ENCODE data around the gene CPNE9.
"Not testable (repeated sequence)": the region's sequence is repeated elsewhere in the genome, so short reads cannot be mapped to it uniquely, and the experiment has no call there.

CPNE9 gene

DNA sequence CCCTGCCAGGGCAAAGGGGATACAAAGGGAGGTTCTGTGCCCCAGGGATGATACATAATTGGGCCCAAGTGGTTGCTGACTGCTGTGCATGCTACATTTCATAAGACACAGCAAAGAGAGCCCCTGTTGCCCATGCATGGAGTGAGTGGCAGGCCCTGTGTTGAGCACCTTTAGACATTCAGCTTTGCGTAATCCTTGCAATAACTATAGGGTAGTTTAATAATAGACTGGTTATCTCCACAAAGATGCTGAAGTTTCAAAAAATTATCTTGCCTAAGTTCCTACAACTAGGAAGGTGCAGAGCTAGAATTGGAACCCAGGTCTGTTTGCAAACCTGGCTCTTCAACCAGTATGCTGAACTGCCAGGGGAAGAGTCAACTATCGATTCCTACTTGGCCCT, 44.4 kb downstream of the CPNE9 start:
- DNase-seq (ENCODE audit: low spot score) = no peak

DNA sequence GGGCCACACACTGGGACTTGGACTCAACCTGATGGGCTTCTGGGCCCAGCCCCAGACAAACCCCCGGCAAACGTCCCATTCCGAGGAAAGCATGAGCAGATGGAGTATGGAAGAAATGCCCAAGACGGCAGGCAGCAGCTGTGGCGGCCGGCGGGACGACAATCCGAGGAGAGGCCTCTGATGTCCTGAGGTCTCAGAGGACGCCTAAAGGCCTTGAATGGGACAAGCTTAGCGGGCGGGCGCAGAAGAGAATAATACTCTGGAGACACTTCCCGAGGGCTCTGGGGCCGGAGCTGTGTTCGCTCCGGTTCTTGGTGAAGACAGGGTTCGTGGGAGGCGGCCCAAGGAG, 45.6 kb downstream of the CPNE9 start:
- no peak for DNase-seq (ENCODE audit: low spot score)

- DNase-seq (ENCODE audit: low spot score) = peak; percentile 99
These were observed 46.3 kb downstream of the CPNE9 start, which contains the start of gene OGG1 for GRCh38 chr3:9749645-9750555. Gene OGG1 (plus strand): TSS chr3:9749952. CDS start chr3:9750287, 335 bp downstream.

DNA sequence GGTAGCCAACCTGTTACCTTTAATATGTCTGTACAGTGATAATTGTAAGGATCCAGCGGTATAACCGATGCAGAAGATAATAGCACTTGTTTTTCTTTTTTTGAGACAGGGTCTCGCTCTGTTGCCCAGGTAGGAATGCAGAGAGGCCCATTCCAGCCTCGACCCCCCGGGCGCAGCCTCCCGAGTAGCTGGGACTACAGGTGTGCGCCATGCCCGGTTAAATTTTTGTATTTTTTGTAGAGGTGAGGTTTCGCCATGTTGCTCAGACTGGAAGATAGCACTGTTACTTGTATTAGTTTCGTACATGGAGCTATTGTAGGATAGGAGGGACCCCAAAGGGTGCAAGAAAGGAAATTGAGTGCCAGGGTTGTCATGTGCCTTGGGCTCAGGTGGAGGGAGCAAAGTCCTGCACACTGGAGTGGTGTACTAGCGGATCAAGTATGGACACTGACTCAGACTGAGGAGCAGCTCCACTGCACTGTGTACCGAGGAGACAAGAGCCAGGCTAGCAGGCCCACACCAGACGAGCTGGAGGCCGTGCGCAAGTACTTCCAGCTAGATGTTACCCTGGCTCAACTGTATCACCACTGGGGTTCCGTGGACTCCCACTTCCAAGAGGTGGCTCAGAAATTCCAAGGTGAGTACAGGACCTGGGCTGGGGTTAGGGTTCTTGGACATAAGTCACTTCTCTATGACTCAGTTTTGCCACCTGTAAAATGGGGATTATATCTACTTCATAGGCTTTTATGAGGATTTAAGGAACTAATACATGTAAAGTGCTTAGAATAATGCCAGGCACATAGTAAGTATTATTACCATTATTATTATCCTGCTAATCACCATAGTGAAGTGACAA, 47.2 kb downstream of the CPNE9 start:
- DNase-seq (ENCODE audit: low spot score) = peak; percentile 73

- no peak for DNase-seq (ENCODE audit: low spot score)
These were observed 51.0 kb downstream of the CPNE9 start for GRCh38 chr3:9754678-9755077.

DNA sequence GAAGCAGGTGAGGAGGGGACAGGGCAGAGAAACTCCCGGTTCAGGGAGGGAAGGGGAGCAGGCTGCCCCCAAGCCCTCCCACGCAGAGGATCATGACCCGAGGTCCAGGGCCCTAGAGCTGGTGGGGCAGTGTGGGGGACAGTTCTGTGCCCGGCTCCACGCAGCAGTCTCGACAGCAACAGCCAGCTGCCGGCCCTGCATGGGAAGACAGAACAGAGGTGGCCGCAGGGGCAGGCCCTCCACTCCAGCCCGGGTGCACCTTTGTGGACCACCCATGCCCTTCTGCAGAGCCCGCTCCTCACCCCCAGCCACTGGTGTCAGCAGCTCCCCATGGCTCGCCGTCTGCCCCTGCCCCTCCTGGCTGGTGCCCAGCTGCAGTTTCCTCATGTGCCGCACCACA, 53.8 kb downstream of the CPNE9 start:
- DNase-seq (ENCODE audit: low spot score) = no peak

DNA sequence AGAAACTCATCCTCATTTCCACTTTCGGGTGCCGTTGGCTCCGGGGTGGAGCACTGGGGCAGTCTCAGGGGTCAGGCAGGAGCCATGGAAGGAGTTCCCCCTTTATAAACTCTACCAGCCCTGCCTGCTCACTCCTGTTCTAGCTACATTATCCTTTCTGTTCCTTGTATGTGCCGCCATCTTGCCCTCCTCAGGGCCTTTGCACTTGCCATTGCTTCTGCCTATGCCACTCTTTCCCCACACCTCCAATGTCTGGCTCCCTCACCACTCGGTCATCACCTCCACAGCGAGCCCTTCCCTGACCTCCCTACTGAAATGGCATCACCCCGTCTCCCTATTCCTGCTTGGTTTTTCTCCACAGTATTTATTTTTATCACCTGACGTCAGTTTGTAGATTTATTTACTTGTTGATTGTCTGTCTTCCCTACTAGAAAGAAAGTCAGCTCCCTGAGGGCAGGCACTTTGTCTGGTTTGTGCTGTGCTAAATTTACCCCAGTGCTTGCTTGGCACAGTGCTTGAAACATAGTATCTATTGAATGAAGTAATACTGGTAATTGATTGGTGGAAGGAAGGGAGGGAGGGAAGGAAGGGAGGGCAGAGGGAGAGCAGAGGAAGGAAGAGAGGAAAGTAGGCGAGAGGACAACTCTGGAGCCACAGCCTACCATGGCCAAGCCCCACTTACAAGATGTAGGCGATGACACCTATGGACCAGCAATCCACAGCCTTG, 57.3 kb downstream of the CPNE9 start:
- DNase-seq (ENCODE audit: low spot score) = no peak

- DNase-seq (ENCODE audit: low spot score) = no peak
These were observed 58.3 kb downstream of the CPNE9 start for GRCh38 chr3:9761919-9762318.

DNA sequence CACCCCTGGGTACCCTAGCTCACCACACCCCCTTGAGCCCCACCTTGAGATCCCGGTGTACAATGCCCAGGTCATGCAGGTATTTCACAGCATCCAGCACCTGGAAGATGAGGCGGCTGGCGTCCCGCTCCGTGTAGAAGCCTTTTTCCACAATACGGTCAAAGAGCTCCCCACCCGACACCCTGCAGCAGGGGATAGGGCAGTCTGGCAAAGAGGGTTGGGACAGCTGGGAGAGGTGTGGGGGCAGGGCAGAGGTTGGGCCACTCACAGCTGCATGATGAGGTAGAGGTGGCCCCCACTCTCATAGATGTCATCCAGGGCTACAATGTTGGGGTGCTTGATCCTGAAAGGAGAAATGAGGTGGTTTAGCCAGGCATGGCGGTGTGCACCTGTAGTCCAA, 59.2 kb downstream of the CPNE9 start:
- no peak for DNase-seq (ENCODE audit: low spot score)

DNA sequence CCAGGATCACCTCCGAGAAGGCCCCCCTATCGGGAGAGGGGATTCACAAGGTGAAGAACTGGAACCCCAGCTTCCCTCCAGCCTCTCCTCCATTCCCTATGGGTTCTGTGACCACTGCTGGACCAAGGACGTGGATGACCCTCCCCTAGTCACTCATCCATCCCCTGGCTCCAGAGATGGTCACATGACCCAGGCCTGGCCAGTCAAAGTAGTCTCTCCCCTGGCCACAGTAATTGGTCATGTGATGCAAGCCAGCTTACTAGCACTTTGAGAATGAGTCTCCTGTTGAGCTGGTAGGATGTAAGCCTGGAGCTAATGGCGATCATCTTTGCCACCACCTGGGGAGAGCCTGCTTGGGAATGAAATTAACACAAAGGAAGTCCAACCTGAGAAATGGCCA, 62.2 kb downstream of the CPNE9 start:
- DNase-seq (ENCODE audit: low spot score) = no peak

DNA sequence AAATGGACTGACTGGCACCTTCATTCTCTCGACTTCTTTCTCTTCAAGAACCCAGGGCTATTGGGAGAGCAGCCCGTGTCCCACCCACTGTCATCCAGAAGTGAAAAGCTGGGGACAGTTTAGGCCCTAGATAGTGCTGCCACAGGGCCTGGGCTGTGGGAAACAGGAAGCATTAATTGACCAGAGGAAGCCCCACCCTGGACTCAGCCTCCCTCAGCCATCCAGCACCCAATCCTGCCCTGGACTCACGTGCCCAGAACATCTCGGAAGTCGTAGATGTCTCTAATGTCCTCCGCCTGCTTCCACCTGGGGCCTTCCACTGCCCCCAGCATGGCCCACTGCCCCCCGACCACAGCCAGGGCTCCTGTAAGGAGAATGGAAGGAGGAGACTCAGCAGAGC, 63.8 kb downstream of the CPNE9 start:
- no peak for DNase-seq (ENCODE audit: low spot score)

DNA sequence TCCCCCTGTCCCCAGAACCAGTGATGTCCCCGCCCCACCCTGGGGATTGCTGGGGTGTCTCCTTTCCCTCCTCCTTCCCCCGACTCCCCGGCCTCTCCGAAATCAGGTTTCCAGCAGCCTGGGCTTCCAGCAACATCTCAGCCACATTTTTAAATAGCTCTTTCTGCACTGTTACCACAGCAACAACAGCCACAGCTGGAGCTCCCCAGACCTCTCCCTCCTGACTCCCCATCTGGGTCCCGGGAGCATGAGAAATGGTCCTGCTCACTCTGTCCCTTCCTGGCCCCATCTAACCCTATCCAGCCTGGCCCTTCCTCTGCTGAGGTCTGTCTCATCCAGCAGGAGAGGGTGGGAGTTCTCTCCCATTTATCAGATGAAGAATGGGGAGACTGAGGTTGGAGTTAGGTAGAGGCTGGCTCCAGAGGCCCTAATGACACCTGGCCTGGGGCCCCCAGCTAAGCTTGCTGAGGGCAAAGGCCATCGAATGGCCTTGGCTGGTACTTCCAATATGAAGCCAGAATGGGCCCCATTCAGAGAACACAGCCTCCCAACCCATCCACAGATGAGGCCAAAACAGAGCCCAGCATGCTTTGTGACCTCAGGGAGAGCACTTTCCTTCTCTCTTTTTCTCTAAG, 64.6 kb downstream of the CPNE9 start:
- DNase-seq (ENCODE audit: low spot score) = no peak

DNA sequence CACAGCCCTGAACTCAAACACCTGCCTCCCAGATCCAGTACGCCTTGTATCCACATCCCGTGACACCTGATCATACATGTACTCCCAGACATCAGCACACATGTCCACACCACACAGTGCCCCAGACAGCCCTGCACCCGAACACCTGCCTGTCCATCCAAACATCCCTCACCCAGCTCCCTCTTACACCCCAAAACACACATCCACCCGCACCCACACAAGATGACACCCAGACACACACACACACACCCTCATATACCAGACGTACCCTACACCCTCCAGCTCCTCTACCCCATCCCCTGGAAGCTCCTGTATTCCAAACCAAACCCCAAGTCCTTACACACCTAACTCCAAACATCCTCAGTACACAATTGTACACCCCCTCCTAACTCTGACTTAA, 65.4 kb downstream of the CPNE9 start:
- DNase-seq (ENCODE audit: low spot score) = no peak

- peak; percentile 74 for DNase-seq (ENCODE audit: low spot score)
These were observed 66.0 kb downstream of the CPNE9 start, which contains the start of gene CAMK1 for GRCh38 chr3:9769426-9770275. Gene CAMK1 (minus strand): TSS chr3:9769947. CDS start chr3:9767749, 2,198 bp downstream.

DNA sequence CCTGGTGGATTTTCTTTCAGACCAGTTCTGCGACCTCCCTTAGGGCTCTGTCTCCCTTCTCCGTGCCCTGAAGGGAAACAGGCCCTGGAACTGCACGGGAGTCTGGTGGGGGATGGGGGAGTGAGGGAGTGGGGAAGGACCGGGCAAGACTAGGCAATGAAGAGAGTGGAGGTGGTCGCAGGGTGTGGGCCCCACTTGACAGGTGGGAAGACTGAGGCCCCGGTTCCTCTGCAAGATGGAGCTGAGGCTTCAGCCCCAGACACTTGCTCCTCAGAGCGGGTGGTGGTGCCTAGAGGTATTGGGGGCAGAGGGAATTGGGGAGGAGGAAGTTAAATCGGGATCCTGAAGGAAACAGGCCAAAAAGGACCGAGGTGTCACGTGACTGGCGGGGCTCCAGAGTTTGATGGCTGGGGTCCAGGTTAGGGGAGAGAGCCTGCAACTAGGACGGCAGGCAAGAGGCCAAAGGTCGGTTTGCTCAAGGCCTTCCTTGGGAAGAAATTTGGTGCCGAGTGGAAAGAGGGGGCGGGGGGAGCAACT, 66.7 kb downstream of the CPNE9 start:
- DNase-seq (ENCODE audit: low spot score) = no peak

DNA sequence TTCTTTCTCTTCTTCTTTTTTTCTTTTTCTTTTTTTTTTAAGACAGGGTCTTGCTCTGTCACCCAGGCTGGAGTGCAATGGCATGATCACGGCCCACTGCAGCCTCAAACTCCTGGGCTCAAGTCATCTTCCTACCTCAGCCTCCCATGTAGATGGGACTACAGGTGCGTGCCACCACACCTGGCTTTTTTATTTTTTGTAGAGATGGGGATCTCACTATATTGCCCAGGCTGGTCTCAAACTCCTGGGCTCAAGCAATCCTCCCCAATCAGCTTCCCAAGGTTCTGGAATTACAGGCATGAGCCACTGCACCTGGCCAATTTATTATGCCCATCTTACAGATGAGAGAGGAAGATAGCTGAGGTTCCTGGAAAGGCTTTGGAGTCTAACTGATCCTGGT, 67.4 kb downstream of the CPNE9 start:
- not testable (repeated sequence) for DNase-seq (ENCODE audit: low spot score)

DNA sequence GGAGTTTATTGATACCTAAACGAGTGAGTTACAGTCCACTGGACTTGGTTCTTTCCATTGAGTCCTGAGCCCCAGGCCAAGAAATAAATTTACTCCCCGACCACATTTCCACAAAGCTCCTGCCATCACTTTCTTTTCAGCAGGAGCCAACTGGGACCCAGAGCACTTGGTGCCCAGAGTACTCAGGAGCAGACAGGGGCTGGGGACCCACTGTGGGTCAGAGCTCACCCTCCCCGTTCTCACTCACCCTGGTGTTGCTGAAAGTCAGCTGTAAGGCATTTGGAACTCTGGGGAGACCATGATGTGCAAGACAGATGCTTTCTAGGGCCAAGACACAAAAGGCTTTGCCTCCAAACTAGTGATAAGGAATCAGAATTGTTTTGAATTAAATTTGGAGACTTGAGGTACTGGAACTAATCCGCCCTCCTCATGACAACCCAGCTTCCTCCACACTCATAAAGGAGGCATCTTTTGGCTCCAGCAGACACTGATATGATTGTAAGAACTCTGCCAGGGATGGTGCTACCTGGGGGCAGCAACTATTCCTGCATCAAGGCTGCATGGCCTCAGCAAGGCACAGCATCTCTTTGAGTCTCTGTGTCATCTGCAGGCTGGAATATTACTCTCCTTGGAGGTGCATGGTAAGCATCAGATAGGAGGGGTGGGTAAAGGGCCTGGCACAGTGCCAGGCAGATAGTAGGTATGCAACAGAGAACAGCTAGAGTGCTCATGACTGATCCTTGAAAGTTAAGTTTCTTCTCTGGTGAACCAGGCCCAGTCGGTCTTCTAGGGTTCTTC, 73.5 kb downstream of the CPNE9 start:
- no peak for DNase-seq (ENCODE audit: low spot score)

GRCh38 chr3:9777694-9778021, 74.0 kb downstream of the CPNE9 start:
- DNase-seq (ENCODE audit: low spot score) = no peak

- peak; percentile 63 for DNase-seq (ENCODE audit: low spot score)
These were observed 74.8 kb downstream of the CPNE9 start for GRCh38 chr3:9778143-9779074.
